CD14-positive monocyte (primary cell): ENCODE data around the gene MAPK4. TPM values are rescaled to one million over a fixed set of nuclear protein-coding genes. Genes with fewer than 3 reads are reported as not detected.

Experiments
- DNase-seq, 3 donors: peaks; one replicate each; pipeline ENCODE4 v3.0.0-alpha.2; 2011 to 2022
- H2AFZ ChIP-seq: 2 replicates; pipeline ENCODE4 v1.6.0; 2012; ENCODE audit warnings: mild to moderate bottlenecking, low read depth, low read length, inconsistent platforms; ENCODE audit not compliant: insufficient read depth, poor library complexity, severe bottlenecking
- H3K27ac ChIP-seq, 2 donors: 1 replicate in 1 of 2; 2 replicates in 1 of 2; pipeline ENCODE4 v1.5.1; 2012 to 2013; ENCODE audit warnings: low read length in 2 of 2, control low read depth in 1 of 2, inconsistent platforms in 1 of 2, low read depth in 1 of 2, mild to moderate bottlenecking in 1 of 2
- H3K27me3 ChIP-seq, 2 donors: one replicate each; pipeline versions ENCODE4 v1.6.0 to v1.6.1; 2011 to 2013; ENCODE audit warnings: low read length in 2 of 2; ENCODE audit not compliant: control insufficient read depth in 2 of 2, insufficient read depth in 2 of 2
- H3K36me3 ChIP-seq, 2 donors: replicated peaks in 1 of 2; 1 replicate in 1 of 2; 2 replicates in 1 of 2; pipeline versions ENCODE4 v1.5.1 to v1.6.1; 2012 to 2013; ENCODE audit warnings: low read length in 2 of 2, control low read depth in 1 of 2, inconsistent platforms in 1 of 2, mild to moderate bottlenecking in 1 of 2; ENCODE audit not compliant: insufficient read depth in 2 of 2, control insufficient read depth in 1 of 2
- H3K4me1 ChIP-seq, 2 donors: 1 replicate in 1 of 2; 2 replicates in 1 of 2; pipeline versions ENCODE4 v1.5.1 to v1.6.1; 2012 to 2013; ENCODE audit warnings: low read length in 2 of 2, control low read depth in 1 of 2, inconsistent platforms in 1 of 2, mild to moderate bottlenecking in 1 of 2, moderate library complexity in 1 of 2; ENCODE audit not compliant: insufficient read depth in 2 of 2, control insufficient read depth in 1 of 2
- H3K4me2 ChIP-seq: replicated peaks from 2 replicates; pipeline ENCODE3; 2012; ENCODE audit warnings: low read length, moderate library complexity, mild to moderate bottlenecking; ENCODE audit not compliant: poor library complexity, severe bottlenecking; ENCODE audit errors: extremely low read depth
- H3K4me3 ChIP-seq, 3 experiments: fragments of 200-600 bp in 1 of 3; sonication (generic) in 1 of 3; replicated peaks in 1 of 3; 1 replicate in 2 of 3; 2 replicates in 1 of 3; pipeline ENCODE4 v1.5.1; 2011 to 2013; ENCODE audit warnings: low read length in 3 of 3, mild to moderate bottlenecking in 3 of 3, control low read depth in 2 of 3, low read depth in 2 of 3, inconsistent platforms in 1 of 3, moderate library complexity in 1 of 3
- H3K79me2 ChIP-seq: 2 replicates; pipeline ENCODE4 v1.6.0; 2012; ENCODE audit warnings: mild to moderate bottlenecking, control low read depth, inconsistent platforms, low read length, moderate library complexity; ENCODE audit not compliant: insufficient read depth
- H3K9ac ChIP-seq: 2 replicates; pipeline ENCODE4 v1.6.0; 2017; ENCODE audit warnings: low read length, mild to moderate bottlenecking; ENCODE audit not compliant: insufficient read depth, poor library complexity, severe bottlenecking
- H3K9me3 ChIP-seq, 2 donors: replicated peaks in 1 of 2; 1 replicate in 1 of 2; 2 replicates in 1 of 2; pipeline versions ENCODE4 v1.5.1 to v1.6.1; 2012 to 2013; ENCODE audit warnings: low read length in 2 of 2, control low read depth in 1 of 2; ENCODE audit not compliant: control insufficient read depth in 1 of 2, insufficient read depth in 1 of 2
- H4K20me1 ChIP-seq: 2 replicates; pipeline ENCODE4 v1.6.0; 2012; ENCODE audit warnings: mild to moderate bottlenecking, low read length, control low read depth, moderate library complexity; ENCODE audit not compliant: insufficient read depth
- H3K27ac Mint-ChIP-seq, 7 donors: one replicate each; pipeline ENCODE4 v1.8.0; 2020; ENCODE audit warnings: mild to moderate bottlenecking in 7 of 7, mixed read lengths in 7 of 7, moderate library complexity in 6 of 7, inconsistent platforms in 2 of 7
- H3K27me3 Mint-ChIP-seq, 3 donors: one replicate each; pipeline ENCODE4 v1.8.0; 2021 to 2022; ENCODE audit warnings: low read depth in 3 of 3, mild to moderate bottlenecking in 3 of 3, mixed read lengths in 3 of 3, moderate library complexity in 3 of 3, inconsistent platforms in 1 of 3
- H3K36me3 Mint-ChIP-seq, 2 donors: one replicate each; pipeline ENCODE4 v1.8.0; 2020; ENCODE audit warnings: mixed read lengths in 2 of 2, inconsistent platforms in 1 of 2, mild to moderate bottlenecking in 1 of 2
- H3K4me1 Mint-ChIP-seq: one replicate; pipeline ENCODE4 v1.8.0; 2020; ENCODE audit warnings: mild to moderate bottlenecking, mixed read lengths
- H3K4me3 Mint-ChIP-seq, 2 donors: one replicate each; pipeline ENCODE4 v1.8.0; 2020; ENCODE audit warnings: mild to moderate bottlenecking in 2 of 2, mixed read lengths in 2 of 2, moderate library complexity in 1 of 2
- H3K9me3 Mint-ChIP-seq, 7 donors: one replicate each; pipeline ENCODE4 v1.8.0; 2020 to 2022; ENCODE audit warnings: mixed read lengths in 7 of 7, mild to moderate bottlenecking in 6 of 7, moderate library complexity in 6 of 7, inconsistent platforms in 2 of 7
- CTCF ChIP-seq: fragments of 200-600 bp; IDR thresholded peaks from one replicate; pipeline ENCODE4 v1.8.0; 2022; ENCODE audit warnings: antibody characterized with exemption, mild to moderate bottlenecking
- WGBS: methylation state at CpG from one replicate; pipeline ENCODE4 v1.1.5; 2013; ENCODE audit warnings: missing lambda C conversion rate; ENCODE audit not compliant: insufficient coverage; 5-methylcytosine and 5-hydroxymethylcytosine counted together
- intact Hi-C, 2 donors: fragments of 100-400 bp; cut with micrococcal nuclease; formaldehyde crosslinking; loops; one replicate each; pipeline versions ENCODE4 v1.15.0 to v1.15.1; 2023
- polyA plus RNA-seq, 3 donors: library from polyadenylated mRNA; depleted of rRNA in 1 of 3; unstranded in 2 of 3; stranded (reverse) in 1 of 3; fragments of 300-500 nt in 2 of 3; fragments of >200 nt in 1 of 3; fragmentation: Illumina TruSeq in 2 of 3; gene quantifications; 1 replicate in 2 of 3; 2 replicates in 1 of 3; pipeline ENCODE4 v1.2.3, GENCODE V29; 2012 to 2021

Gene MAPK4
- polyA plus RNA-seq, 3 donors, result not detected

DNA sequence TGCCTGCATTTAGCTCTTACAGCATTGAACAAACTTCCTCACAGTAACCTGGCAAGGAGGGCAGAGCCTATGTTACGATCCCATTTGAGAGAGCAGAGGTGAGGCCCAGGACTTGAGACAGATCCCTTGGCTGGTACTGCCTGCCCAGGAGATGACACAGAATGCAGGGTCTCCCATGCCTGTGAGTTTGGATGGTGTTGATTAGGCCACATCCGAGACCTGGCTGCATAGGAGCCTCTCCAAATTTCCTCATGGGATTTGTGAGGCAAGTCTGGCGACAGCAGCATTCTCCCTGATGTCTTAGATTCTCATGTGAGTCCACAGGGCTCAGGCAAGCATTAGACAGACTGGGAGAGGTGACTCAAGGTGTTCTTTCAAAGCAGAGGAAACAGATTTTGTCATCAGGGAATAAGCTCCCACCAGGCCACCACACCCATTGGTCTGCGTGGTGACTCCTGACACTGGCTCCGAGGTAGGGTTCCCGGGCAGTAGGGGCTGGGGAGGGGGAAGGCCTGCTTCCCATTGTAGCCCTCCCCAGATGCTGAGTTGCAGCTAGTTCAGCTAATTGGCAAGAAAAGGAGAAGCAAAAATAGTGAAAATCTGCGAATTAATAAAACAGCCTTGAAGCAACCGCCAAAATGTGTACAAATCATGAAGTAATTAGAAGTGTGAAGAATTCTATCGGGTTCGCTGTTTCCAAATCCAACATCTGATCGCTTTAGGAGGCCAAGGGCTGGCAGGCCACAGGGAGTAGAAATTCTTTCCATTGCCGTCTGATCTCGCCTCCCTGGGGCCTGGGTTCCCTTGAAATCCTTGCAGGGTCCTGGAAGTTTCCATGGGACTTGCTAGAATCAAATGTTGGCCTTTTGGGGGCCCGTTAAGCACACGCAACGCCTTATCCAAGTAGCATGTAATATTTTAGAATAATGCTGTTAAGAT is 68.0 kb downstream of the MAPK4 start:
- Histone ChIP-seq H4K20me1 (no peaks in the 10 kb centered on the region), H3K36me3 (no peaks in the 10 kb centered on the region), H3K79me2 (no peaks in the 10 kb centered on the region), H3K27me3 (no peaks in the 10 kb centered on the region), H3K9me3 (no peaks in the 10 kb centered on the region), H3K4me2 (no peak overlapping the region), H3K27ac (no peak overlapping the region), H2AFZ (no peak overlapping the region), H3K9ac (no peak overlapping the region), H3K4me1 (no peaks in the 10 kb centered on the region), H3K4me3 (no peak overlapping the region)
- no peak for DNase-seq
- H3K36me3 Mint-ChIP-seq, result no peaks in the 10 kb centered on the region
- H3K4me3 Mint-ChIP-seq, result no peak overlapping the region
- H3K27ac Mint-ChIP-seq, result no peak overlapping the region
- H3K4me1 Mint-ChIP-seq, result no peaks in the 10 kb centered on the region
- WGBS, result 85% methylated on average over 9 of the region's 16 CpGs
- intact Hi-C loops, result no loop called here
- peaks cover 0 to 7% (median 6%) of the 10 kb centered on the region in 3 donors for H3K27me3 Mint-ChIP-seq
- no peak for TF ChIP-seq CTCF
- H3K9me3 Mint-ChIP-seq, result peaks cover 0 to 11% (median 3%) of the 10 kb centered on the region in 7 donors

- whole genome bisulfite sequencing, result no CpG with 5 or more reads among the region's 2 CpGs
- no peak for TF ChIP-seq CTCF
- Histone ChIP-seq H3K9me3 (no peaks in the 10 kb centered on the region), H3K4me2 (no peak overlapping the region), H3K4me1 (no peaks in the 10 kb centered on the region), H3K79me2 (no peaks in the 10 kb centered on the region), H3K36me3 (no peaks in the 10 kb centered on the region), H3K4me3 (no peak overlapping the region), H4K20me1 (no peaks in the 10 kb centered on the region), H3K9ac (no peak overlapping the region), H3K27me3 (no peaks in the 10 kb centered on the region), H3K27ac (no peak overlapping the region), H2AFZ (no peak overlapping the region)
- H3K27me3 Mint-ChIP-seq, result peaks cover 0 to 3% (median 3%) of the 10 kb centered on the region in 3 donors
- no peaks in the 10 kb centered on the region for H3K4me1 Mint-ChIP-seq
- peaks cover 0 to 11% (median 3%) of the 10 kb centered on the region in 7 donors for H3K9me3 Mint-ChIP-seq
- no peak overlapping the region for H3K27ac Mint-ChIP-seq
- no peak for DNase-seq
- H3K36me3 Mint-ChIP-seq, result no peaks in the 10 kb centered on the region
- no peak overlapping the region for H3K4me3 Mint-ChIP-seq
- intact Hi-C loops, result no loop called here
Measured at GRCh38 chr18:50628533-50628905, 68.6 kb downstream of the MAPK4 start.
